HUDEP-2 (cell line): ENCODE data around the gene MORN5.

Experiments
- DNase-seq, 76 experiments: peaks; one replicate each; lab custom pipeline; 2025; ENCODE audit not compliant: unreplicated experiment in 76 of 76; lab: John Stamatoyannopoulos, UW

The MORN5 gene

GRCh38 chr9:122140368-122141193 is 19.1 kb upstream of the MORN5 start:
- no peak for DNase-seq

DNA sequence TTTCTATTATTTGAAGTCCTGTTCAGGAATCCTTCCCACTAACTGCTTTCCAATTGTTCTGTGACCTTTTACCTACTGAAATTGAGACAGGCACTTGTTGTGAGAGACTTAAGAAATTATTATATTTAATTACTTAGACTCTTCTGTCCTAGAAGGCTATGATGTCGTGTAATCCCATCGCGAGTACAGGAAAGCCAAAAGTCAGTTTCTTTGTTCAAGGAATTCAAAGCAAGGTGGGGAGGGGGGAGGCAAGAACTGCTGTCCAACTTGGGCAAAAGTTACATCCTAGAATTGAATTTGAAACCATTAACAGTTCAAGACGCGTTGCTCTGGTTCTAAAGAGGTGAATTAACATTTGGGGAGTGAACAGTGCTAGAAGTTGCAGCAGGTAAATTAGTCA is 18.0 kb upstream of the MORN5 start:
- no peak for DNase-seq

DNA sequence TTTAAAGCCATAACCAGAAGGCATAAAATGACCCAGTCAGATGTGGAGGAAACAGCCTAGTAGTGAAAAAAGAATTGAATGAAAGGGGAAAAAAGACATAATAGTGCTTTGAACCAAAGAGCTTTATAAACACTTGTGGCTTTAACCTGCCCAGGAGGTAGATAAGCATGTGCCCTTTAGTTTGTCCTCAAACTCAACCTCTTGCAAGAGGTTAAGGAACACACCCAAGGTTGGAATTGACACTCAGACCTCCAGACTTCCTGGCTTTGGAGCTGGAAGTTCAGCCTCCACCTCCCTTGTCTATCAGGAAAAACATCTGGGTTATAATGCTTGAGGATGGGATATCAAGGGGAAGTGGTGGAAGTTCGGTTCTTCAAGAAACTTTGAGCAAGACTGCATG is 16.4 kb upstream of the MORN5 start:
- no peak for DNase-seq

DNA sequence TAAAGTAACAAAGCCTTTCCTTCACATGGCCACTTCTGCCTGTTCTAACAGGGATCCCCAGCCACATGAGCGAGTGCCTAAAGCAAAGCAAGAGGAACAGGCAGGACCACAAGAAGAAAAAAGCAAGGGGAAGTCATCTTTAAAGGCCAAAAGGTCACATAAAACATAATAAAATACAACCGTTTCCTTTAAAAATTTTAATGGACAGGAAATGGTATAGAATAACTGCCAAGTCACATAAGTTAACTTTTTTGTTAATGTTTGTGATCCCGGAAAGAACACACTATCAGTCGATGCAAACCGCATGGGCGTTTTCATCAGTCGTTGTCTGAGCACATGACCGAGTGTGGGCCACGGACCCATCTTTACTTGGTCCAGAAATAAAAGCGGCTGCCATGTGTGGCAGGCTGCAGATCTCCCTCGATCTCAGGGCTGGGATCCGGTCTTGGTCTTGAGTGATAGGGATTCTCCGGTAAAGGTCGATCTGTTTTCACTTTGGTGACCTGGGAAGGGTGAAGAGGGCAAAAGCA is 15.8 kb upstream of the MORN5 start:
- peak in 46 of 76 experiments; percentile 7 to 63 (median 30) for DNase-seq

- DNase-seq: peak in 58 of 76 experiments; percentile 10 to 87 (median 58)
These were observed 14.7 kb upstream of the MORN5 start for GRCh38 chr9:122144836-122145591.

GRCh38 chr9:122145592-122145863 is 14.2 kb upstream of the MORN5 start:
- DNase-seq: peak in 37 of 76 experiments; percentile 6 to 87 (median 62)

DNA sequence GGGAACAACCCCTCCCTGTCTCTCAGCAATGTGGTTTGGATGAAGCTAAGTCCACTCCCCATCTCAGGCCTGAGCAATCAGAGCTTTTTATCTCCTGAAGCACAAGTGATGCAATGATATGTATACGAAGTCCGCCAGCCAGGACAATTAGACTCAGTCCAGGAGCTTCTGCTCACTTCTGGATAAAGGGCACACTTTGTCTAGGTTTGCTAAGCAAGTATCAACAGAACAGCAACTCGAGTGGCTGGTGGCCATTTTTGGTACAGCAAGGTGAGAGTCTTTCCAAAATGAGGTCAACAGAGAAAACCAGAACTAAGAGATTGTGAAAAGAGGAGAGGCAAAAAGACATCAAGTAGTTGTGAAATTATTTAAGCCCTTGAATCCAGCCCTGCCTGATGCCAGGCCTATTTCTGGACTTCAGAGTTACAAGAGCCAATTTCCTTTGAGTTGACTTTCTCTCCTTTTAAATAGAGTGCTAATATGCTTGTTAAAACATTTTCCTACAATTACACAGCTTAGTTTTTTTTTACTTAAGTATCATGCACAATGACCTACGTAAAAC is 8.4 kb upstream of the MORN5 start:
- no peak for DNase-seq

DNA sequence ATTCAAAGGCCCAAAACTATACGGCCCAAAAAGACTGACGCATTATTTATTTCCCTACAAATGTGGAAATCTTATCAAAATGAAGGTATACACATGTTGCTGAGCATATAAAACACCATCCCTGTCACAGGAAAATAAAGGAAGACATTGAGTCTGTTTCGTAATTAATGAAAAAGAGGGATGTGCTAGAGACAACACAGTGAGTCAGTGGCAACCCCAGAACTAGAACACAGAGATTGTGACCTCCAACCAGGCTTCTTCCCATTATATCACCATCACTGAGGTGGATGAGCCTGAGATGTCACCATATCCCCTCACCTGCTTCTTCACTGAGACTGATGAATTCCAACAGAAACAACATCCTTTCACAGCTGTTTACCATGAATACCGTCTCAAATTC is 3.9 kb upstream of the MORN5 start:
- no peak for DNase-seq

- DNase-seq: peak in 71 of 76 experiments; percentile 20 to 83 (median 55)
These were observed 1.5 kb upstream of the MORN5 start for GRCh38 chr9:122158202-122158601.

GRCh38 chr9:122159925-122160246 is 178 bp downstream of the MORN5 start:
- no peak for DNase-seq

DNA sequence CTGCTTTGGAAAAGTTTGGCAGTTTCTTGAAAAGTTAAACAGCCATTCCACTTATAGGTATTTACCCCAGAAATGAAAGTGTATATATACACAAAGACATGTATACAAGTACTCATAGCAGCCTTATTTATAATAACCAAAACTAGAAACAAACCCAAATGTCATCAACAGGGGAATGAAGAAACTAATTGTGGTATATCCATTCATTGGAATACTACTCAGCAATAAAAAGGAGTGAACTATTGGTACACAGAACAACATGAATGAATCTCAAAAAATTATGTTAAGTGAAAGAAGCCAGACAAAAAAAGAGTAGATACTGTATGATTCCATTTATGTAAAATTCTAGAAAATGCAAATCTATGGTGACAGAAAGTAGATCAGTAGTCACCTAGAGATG is 2.7 kb downstream of the MORN5 start:
- no peak for DNase-seq

GRCh38 chr9:122164286-122164685 is 4.6 kb downstream of the MORN5 start:
- no peak for DNase-seq

DNA sequence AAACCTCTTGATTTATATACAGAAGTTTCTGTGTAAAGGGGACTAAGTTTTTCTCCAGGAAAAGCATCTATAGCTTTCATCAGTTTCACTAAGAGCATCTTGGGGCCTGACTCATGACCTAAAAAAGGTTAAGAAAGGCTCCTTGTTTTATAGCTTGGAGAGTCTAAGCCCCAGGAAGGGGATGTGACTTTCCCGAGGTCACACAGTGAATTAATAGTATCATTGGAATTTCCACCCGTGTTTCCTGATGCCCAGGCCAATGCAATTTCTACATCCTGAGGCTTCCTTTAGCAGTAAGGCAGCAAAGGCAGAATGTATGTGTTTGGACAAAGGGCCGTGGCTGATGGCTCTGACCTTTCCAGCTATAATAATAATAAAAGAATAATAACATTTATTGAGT is 8.6 kb downstream of the MORN5 start:
- DNase-seq: no peak

DNA sequence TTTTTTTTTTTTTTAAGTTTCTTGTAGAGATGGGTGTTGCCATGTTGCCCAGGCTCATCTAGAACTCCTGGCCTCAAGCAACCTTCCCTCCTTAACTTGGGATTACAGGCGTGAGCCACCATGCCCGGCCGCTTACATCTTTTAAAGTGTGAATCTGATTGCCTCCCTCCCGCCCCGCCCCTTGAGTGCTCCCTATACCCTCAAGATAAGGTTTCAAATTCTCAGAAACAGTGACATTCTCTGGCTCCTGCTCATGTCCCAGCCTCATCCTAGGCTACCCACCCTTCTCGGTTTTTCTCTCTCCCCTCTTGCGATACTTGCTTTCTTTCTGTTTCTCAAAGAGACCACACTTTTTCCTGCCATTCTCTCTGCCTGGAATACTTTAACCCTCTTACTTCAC is 12.4 kb downstream of the MORN5 start:
- peak in 47 of 76 experiments; percentile 7 to 65 (median 36) for DNase-seq

DNA sequence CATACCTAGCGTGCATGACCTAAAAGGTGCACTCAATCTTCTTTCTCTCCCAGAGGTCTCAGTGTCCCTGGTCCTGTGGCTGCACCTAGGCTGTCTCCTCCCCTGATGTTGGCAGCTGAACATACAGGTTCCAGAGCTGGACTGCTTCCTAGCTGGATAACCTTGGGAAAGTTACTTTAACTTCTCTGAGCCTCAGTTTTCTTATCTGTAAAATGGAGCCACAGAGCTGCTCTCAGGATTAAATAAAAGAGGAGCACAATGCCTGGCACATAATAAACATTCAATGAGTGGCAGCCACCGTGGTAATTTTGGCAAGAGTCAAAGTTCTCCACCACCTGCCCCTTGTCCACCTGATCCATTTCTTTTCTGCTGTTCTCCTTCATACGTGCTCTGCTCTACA is 14.0 kb downstream of the MORN5 start:
- DNase-seq: no peak

- DNase-seq: no peak
These were observed 17.2 kb downstream of the MORN5 start for GRCh38 chr9:122176916-122177315.

DNA sequence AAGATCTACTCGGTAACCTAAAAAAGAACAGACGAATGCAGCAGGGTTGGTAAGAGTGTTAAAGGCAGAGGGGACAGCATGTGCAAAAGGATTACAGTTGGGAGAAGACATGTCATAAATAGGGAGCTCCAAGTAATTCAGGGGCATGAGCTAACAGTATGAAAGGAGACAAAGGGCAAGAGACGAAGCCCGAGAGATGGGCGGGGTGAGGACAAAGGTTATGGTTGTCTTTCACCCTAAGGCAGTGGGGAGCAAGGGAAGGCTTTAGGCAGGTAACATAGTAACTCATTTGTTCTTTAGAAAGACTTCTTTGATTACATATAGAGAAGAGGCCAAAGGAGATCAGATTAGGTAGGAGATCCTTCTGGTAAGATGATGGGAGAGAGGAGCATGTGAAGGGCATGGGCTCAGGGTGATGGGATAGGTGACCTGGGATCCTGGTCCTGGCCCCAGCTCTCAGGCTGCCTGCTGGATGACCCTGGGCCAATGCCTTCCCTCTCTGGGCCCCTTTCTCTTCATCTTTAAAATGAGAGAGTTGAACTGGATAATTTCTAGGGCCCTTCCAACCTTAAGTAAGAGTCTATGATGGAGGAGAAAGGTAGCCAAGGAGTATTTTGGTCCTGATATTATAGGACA is 19.5 kb downstream of the MORN5 start:
- DNase-seq: no peak

DNA sequence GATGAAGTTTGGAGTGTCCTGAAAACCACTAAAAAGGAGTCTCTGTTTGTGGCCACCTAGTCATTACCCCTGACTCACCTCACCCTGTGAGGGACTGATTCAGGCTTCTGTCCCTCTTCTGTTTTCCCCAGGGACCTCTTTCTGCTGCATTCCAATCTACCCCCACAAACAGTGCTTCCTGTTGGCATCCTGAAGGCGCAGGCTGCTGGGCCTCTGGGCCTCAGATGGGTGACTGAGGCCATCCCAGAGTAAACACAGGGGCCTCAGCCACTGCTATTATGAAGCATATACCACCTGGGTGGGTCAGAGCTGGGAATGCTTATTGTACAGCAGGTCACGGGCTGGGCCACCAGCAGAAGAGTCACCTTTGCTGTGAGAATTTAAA is 20.0 kb downstream of the MORN5 start:
- no peak for DNase-seq

GRCh38 chr9:122180633-122181032 is 20.9 kb downstream of the MORN5 start:
- DNase-seq: peak in 60 of 76 experiments; percentile 3 to 67 (median 40)

DNA sequence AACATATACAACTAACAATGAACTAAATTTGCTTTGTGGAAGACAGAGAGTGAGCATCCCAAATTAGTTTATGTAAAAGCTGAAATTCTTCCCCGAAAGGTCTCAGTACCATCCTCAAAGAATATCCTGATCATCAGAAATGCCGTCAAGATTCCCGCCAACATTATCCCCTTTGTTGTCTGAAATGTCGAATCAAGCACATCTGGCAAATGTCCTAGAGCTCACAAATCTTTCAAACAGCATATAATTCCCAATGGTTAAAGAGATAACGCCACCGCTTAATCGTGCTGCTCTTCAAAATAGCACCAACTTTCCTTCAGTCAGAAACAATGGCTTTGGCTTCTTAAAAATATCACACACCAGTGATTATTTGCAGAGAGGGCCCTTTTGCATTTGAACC is 23.8 kb downstream of the MORN5 start:
- DNase-seq: no peak

DNA sequence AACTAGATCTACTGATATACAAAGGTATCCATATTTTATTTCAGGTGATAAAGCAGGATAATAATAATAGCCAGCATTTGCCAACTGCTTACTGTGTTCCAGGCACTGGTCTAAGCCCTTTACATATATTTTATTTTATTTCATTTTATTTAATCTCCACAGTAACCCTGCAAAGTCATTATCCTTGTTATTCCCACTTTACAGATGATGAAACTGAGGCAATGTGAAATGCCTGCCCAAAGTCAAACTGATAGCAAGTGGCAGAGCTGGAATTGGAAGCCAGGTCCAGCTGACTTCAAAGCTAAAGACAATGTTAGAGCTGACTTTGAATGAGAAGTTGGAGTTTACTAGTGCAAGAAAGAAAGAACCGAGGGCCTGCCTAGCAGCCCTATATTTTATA is 24.8 kb downstream of the MORN5 start:
- no peak for DNase-seq
